OCI-M1 (cell line): ENCODE measurements around the gene HMG20A.

ENCODE experiments used
- DNase-seq: peaks from one replicate; lab custom pipeline; 2025; lab: John Stamatoyannopoulos, UW

The HMG20A gene

GRCh38 chr15:77518458-77518857, 97.8 kb downstream of the HMG20A start:
- DNase-seq, result no peak

- no peak for DNase-seq
Measured at GRCh38 chr15:77519540-77519939, 98.9 kb downstream of the HMG20A start.

GRCh38 chr15:77521206-77521605, 100.5 kb downstream of the HMG20A start:
- no peak for DNase-seq

- DNase-seq, result no peak
Measured at GRCh38 chr15:77525400-77525811, 104.7 kb downstream of the HMG20A start.

GRCh38 chr15:77525907-77526594, 105.4 kb downstream of the HMG20A start:
- no peak for DNase-seq

GRCh38 chr15:77526595-77527163, 106.0 kb downstream of the HMG20A start:
- no peak for DNase-seq

- no peak for DNase-seq
Measured at GRCh38 chr15:77527164-77527778, 106.6 kb downstream of the HMG20A start.

- no peak for DNase-seq
Measured at GRCh38 chr15:77527831-77528231, 107.1 kb downstream of the HMG20A start.

- DNase-seq, result no peak
Measured at GRCh38 chr15:77528290-77528967, 107.7 kb downstream of the HMG20A start.

- no peak for DNase-seq
Measured at GRCh38 chr15:77528968-77529319, 108.3 kb downstream of the HMG20A start.

- DNase-seq, result no peak
Measured at GRCh38 chr15:77529394-77530159, 108.9 kb downstream of the HMG20A start.

- DNase-seq, result no peak
Measured at GRCh38 chr15:77530576-77530975, 109.9 kb downstream of the HMG20A start.

GRCh38 chr15:77531191-77532000, 110.7 kb downstream of the HMG20A start:
- no peak for DNase-seq

GRCh38 chr15:77532067-77532710, 111.5 kb downstream of the HMG20A start:
- DNase-seq, result no peak

- no peak for DNase-seq
Measured at GRCh38 chr15:77532846-77533245, 112.2 kb downstream of the HMG20A start.

- DNase-seq, result no peak
Measured at GRCh38 chr15:77533578-77534430, 113.1 kb downstream of the HMG20A start.
